Bone marrow (tissue), 2 donors: ENCODE results near the gene RHCG.
A peak's percentile ranks its signal among the peaks of the same experiment; 100 is the strongest.

Experiments used
- DNase-seq, 2 donors: peaks; one replicate each; lab custom pipeline; 2025; lab: John Stamatoyannopoulos, UW

The RHCG gene

DNA sequence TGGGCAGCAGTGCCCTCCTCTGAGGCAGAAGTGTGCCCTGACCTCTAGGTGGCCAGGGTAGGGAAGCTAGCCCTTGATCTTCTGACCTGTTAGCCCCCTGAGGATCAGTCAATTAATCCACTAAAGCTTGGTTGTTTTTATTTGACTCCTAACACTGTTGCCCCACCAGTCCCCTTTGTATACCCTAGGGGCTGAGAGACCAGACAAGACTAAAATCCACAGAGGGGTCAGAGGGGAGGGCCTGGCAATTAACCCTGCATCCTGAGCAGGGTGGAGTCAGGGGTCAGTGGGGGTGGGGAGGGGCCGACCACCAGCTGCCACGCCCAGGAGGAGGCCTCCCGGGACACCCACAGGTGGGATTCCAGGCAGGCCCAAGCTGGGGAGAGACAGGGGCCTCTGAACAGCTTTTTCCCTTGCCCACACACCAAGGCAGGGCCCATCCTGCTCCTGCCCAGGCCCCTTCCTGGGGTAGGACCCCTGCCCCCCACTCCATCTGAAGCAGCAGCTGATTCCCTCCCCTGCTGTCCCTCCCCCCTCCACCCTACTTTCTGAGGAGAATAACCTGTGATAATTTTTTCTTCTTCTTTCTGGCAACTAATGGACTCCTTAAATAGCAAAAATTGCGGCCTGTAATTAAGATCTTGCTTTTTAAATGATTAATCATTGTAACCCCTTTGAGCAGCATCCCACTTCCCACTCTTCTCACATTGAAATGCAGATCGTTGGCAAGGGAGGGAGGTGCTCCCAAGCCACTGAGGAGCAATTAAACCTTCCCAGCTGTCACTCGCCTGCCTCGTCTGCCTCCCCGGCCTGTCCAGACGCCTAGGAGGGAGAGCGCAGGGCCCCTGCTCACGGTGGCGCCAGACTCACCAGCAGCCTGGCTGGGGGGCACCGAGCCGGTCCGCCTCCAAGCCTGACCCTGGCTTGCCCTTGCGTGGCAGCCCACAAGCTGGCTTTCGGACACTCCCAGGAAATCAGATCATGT, 51.9 kb downstream of the RHCG start:
- no peak for DNase-seq

DNA sequence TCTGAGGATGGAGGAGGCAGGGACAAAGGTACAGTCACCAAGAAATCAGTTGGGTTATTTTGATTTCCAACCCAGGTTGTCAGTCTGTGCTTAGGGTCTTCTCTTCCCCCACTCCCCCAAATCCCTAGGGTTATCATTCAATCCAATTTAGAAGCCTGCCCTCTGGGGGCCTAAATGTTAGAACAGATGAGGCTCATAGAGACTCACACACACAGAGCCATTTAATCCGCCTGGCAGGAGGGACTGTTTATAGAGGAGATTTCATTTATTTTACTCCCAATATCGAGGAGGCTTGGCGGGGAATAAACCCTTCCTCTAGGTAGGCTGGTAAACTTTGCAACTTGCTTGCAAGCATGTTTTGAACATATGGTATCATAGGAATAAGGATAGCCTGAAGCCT, 52.8 kb downstream of the RHCG start:
- DNase-seq, result no peak

DNA sequence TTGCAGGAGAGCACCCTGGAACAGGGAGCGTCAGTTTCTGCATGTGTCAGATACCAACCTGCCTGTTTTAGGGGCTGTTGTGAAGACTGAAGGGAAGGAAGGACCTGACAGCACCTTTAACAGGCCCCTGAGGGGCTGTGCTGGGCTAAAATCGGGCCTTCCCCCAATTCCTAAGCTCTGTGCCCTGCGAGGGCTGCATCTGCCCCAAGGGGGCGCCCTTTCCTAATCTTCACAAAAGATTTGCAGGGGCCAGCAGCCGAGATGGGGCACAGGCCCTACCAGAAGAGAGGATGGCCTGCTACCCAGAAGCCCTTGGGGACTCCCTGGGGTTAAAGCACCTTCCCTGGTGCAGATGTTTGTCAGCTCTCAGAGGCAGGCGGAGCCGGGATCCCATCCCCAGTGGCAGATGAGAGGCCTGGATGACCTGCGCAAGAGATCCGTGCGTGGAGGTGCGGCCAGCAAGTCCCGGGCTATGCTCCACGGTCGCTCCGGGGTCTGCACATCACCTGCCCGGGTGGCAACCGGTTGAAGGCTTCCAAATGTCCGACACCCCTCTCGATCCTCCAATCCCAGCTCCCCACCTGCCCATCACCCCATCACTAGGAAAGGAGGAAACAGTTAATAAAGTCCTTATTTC, 53.6 kb downstream of the RHCG start:
- DNase-seq, result peak in 1 of 2 donors; percentile 5

GRCh38 chr15:89442155-89442554, 54.2 kb downstream of the RHCG start:
- no peak for DNase-seq

GRCh38 chr15:89441295-89441812, 55.0 kb downstream of the RHCG start:
- DNase-seq, result no peak

GRCh38 chr15:89439764-89440163, 56.6 kb downstream of the RHCG start:
- DNase-seq, result no peak

DNA sequence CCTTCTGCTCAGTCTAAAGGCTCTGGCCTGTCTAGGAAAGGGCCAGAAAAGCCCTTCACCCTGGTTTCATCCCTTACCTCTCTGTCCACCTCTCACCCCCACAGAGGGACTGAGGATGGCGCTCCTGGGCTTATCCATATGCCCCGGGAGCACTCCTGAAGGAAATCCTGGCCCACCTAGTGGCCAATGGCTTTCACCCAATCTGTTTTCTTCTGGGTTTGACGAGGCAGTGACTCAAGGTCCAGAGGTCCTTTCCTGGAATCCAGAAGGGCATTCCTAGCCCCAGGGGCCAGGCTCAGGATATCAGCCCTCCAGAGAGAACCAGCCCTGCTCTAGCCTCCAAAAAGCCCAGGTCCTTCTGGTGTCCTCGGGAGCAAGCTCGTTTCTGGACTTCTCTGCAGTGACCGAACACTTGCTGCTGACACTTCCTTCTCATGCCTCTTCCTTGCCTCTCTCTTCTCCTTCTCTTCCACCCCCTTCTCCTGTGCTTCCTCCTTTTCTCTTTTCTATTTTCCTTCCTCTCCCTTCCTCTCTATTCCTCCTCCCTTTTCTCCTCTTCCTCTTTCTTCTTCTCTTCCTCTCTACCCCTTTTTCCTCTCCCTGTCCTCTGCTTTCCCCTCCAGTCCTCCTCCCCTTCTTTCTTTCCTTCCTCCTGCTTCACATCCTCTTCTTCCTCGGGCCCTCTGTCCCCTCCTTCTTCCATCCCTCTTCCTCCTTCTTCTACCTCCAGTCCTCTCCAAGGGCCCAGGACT, 59.6 kb downstream of the RHCG start:
- no peak for DNase-seq

DNA sequence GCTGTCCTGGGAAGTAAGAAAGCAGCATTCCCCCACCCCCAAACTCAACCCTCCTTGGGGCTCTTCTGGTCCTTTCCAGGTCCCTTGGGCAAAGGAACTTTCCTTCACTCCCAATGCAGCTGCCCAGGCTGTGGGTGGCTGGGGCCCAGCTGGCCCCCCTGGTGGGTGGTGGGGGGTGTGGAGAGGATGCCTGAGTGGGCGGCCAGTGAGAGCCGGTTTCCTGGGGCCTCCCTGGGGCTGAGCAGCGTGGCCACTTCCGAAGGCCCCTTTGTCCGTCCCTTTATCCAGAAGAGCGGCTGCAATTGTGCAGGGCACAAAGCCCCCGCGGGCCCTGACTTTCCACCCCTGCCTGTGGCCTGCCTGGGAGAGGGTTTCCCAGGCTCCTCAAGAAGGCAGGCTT, 61.0 kb downstream of the RHCG start:
- DNase-seq, result no peak

DNA sequence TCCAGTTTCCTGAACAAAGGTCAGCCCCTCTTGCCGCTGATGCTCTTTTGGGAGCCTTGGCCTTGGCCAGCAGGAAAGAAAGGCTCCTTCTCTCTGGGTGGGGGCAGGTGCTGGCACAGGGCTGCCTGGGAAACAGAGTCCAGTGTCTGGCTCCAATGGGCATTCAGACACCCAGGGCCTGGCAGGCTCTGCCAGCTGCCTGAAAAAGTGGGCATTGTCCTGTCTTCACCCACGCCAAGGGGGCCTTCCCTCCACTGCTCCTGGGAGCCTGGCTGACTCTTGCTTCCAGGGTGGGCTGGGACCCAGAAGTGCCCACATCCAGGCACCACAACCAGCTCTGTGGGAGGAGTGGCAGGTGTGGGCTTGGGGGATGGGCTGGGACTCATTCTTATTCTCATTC, 62.7 kb downstream of the RHCG start:
- DNase-seq, result no peak

- peak; percentile 66 to 76 for DNase-seq
Measured at GRCh38 chr15:89430530-89431341, 65.6 kb downstream of the RHCG start.

GRCh38 chr15:89429986-89430385, 66.4 kb downstream of the RHCG start:
- no peak for DNase-seq

- DNase-seq, result no peak
Measured at GRCh38 chr15:89429023-89429422, 67.4 kb downstream of the RHCG start.

DNA sequence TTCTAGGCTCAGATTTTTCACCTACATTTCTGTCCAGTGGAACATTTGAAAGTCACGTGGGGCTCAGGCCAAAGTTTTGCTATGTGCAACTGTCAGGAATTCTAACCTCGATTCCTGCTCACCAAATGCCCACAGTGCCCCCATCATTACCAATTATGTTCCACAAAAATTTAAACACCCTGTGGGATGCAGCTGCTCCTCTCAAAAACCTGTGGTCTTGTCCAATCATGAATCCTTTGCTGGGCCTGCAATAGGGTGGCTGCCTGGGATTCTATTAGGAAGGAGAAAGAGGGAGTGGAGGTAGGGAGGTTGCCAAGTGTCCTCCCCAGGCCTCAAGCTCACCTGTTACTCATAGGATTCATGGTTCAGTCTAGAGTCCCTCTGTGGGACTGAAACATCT, 68.1 kb downstream of the RHCG start:
- no peak for DNase-seq

DNA sequence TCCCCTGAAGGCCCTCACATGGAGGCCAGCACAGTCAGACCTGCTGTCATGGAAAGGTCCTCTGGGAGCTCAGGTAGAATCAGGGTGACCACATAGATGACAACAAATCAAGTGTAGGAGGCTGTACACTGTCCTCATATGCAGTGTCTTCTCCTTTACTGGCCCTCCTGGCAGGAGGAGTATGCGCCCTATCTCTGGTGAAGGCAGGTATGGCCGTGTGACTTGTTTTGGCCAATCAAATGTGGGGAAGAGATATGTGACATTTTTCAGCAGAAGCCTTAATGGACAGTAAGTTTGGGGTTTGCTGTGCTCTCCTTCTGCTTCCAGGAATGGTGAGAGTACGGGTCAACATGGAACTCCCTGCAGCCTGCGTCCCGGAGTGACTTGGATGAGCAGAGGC, 69.9 kb downstream of the RHCG start:
- DNase-seq, result no peak

DNA sequence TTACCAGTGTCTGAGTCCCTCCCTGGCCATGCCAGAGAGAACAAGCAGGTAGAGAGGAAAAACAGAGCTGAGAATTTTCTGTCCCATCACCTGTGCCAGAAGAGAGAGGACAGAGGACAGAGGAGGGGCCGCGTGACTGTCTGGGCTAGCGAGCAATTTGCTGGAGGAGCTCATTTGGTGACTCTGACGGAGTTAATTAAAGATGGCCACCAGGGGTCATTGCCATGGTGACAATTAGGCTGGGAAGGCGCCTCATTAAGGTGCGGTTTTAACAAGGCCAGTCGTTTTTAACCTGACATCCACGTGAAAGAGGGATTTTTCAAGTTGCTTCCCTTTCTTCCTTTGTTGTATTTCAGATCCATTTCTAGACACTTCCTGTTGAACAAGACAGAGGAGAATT, 72.4 kb downstream of the RHCG start:
- no peak for DNase-seq
